RWPE2 (cell line): ENCODE data around the gene CAMKV.

Source experiments
- ATAC-seq: fragments of 200-7000 bp; cut with Tn5 transposase; 3 replicates; pipeline ENCODE4 v1.9.1; 2021; ENCODE audit warnings: low read depth
- DNase-seq: peaks from one replicate; pipeline ENCODE4 v3.0.0-alpha.2; 2020; ENCODE audit warnings: low spot score
- H3K27ac ChIP-seq: fragments of 450-650 bp; 2 replicates; pipeline ENCODE4 v1.5.1; 2017; ENCODE audit warnings: mild to moderate bottlenecking; ENCODE audit not compliant: poor library complexity, severe bottlenecking
- H3K27me3 ChIP-seq: fragments of 250-450 bp; sonication (Bioruptor Pico); 2 replicates; pipeline ENCODE4 v1.5.1; 2021; ENCODE audit warnings: mild to moderate bottlenecking, moderate library complexity; ENCODE audit not compliant: insufficient read depth, poor library complexity, severe bottlenecking
- H3K36me3 ChIP-seq: fragments of 250-450 bp; sonication (Bioruptor Pico); 2 replicates; pipeline ENCODE4 v1.5.1; 2020; ENCODE audit warnings: low read depth, mild to moderate bottlenecking, moderate library complexity
- H3K4me1 ChIP-seq: fragments of 250-450 bp; sonication (Bioruptor Pico); 2 replicates; pipeline ENCODE4 v1.5.1; 2021; ENCODE audit warnings: mild to moderate bottlenecking, moderate library complexity; ENCODE audit not compliant: insufficient read depth, poor library complexity, severe bottlenecking
- H3K4me3 ChIP-seq: fragments of 250-450 bp; sonication (Bioruptor Pico); 2 replicates; pipeline ENCODE4 v1.5.1; 2021; ENCODE audit warnings: mild to moderate bottlenecking, moderate library complexity; ENCODE audit not compliant: severe bottlenecking
- H3K9me3 ChIP-seq: fragments of 250-450 bp; sonication (Bioruptor Pico); 2 replicates; pipeline ENCODE4 v1.5.1; 2021; ENCODE audit warnings: mild to moderate bottlenecking, moderate library complexity; ENCODE audit not compliant: severe bottlenecking
- TF ChIP-seq, protein P1 (sequence below): fragments of 450-650 bp; IDR thresholded peaks from one replicate; pipeline ENCODE4 v1.5.1; 2017; ENCODE audit warnings: mild to moderate bottlenecking, moderate library complexity; ENCODE audit not compliant: poor library complexity, severe bottlenecking

The CAMKV gene

DNA sequence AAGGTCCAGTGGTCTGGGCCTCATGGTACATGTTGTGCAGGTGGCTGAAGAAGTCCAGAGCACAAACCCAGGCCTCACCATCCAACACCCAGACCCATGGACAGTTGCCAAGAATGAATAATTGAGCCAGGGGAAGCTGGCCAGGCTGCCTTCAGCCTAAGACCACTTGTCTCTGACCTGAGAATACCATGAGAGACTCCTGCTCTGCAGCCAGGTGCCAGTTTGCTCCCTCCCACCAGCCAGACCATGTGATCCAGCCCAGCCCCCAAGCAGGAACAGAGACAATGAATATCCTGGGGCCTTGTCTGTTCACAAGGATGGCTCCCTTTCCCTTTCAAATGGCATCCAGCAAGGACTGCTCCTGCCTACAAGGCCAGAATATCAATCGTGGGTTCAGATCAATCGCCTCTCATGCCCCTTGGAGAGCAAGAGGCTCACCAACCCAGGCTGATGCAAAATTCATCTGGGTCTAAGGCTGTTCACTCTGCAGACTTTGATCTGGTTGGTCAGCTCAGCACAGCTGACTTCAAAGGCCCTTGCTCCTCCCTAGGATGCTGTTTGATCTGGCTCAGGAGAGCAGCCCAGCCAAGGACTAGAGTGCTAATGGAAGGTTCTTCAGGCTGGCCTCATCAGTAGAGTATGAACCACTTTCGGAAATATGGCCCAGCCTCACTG, 26.7 kb downstream of the CAMKV start:
- H3K4me1 ChIP-seq, result no peaks in the 10 kb centered on the region
- H3K27me3 ChIP-seq, result no peaks in the 10 kb centered on the region
- no peaks in the 10 kb centered on the region for H3K9me3 ChIP-seq
- ATAC-seq, result no peak
- H3K4me3 ChIP-seq, result no peak overlapping the region
- no peak for DNase-seq
- TF ChIP-seq, protein P1, sequence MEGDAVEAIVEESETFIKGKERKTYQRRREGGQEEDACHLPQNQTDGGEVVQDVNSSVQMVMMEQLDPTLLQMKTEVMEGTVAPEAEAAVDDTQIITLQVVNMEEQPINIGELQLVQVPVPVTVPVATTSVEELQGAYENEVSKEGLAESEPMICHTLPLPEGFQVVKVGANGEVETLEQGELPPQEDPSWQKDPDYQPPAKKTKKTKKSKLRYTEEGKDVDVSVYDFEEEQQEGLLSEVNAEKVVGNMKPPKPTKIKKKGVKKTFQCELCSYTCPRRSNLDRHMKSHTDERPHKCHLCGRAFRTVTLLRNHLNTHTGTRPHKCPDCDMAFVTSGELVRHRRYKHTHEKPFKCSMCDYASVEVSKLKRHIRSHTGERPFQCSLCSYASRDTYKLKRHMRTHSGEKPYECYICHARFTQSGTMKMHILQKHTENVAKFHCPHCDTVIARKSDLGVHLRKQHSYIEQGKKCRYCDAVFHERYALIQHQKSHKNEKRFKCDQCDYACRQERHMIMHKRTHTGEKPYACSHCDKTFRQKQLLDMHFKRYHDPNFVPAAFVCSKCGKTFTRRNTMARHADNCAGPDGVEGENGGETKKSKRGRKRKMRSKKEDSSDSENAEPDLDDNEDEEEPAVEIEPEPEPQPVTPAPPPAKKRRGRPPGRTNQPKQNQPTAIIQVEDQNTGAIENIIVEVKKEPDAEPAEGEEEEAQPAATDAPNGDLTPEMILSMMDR, result no peak
- no peak overlapping the region for H3K27ac ChIP-seq
- H3K36me3 ChIP-seq, result peaks cover 48% of the 10 kb centered on the region

DNA sequence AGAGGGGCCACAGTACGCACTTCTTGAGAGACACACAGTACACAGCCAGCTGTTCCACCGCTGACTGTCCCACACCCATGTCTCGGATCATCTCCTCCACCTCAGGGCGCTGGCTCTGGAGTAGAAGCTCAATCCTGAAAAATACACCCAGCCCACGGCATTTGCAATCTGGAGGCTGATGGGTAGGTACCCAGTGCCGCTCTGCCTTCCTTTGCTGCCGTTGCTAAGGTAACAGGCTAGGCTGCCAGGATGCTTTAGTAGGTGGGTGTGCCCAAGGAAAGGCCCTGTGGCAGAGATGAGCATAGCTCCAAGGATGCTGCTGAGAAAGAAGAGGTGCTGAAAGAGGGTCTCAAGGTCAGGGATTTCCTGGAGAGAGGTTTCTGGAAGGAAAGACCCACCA, 27.9 kb downstream of the CAMKV start:
- Histone ChIP-seq H3K4me3 (no peak overlapping the region), H3K27ac (no peak overlapping the region), H3K9me3 (no peaks in the 10 kb centered on the region), H3K27me3 (no peaks in the 10 kb centered on the region), H3K36me3 (peaks cover 41% of the 10 kb centered on the region), H3K4me1 (no peaks in the 10 kb centered on the region)
- DNase-seq (no peak), ATAC-seq (no peak; the same call in 2 of the 3 replicates)
- TF ChIP-seq, protein P1, result no peak

DNA sequence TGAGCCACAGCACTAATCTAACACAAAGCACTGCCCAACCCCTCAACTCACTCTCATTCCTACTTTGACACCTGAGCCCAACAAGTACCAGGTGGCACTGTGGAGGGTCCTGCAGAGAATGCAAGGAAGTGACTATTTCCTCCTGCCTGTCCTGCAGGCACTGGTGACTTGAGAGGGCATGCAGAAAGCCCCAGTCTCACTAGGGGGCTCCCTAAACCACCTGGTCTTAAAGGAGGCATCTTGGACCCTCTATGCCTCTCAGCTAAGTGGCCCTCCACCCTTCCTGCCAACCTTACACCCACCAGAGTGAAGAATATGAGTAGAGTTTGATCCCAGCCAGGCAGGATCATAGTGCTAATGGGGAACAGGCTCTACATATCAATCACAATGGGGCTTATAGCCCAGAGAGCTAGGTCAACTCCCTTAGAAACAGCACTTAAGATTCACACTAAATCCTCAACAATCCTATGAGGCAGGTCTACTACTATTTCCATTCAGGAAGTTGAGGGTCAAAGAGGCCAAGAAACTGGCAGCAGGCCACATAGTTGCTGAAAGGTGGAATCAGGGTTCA, 28.5 kb downstream of the CAMKV start:
- TF ChIP-seq, protein P1, result peak; percentile 44
- no peaks in the 10 kb centered on the region for H3K4me1 ChIP-seq
- H3K9me3 ChIP-seq, result no peaks in the 10 kb centered on the region
- H3K36me3 ChIP-seq, result peaks cover 35% of the 10 kb centered on the region
- ATAC-seq (0 out of 3 replicates have a peak, but pooled peaks have one; percentile 26), DNase-seq (no peak)
- H3K27me3 ChIP-seq, result no peaks in the 10 kb centered on the region
- H3K27ac ChIP-seq, result no peak overlapping the region
- H3K4me3 ChIP-seq, result no peak overlapping the region

DNA sequence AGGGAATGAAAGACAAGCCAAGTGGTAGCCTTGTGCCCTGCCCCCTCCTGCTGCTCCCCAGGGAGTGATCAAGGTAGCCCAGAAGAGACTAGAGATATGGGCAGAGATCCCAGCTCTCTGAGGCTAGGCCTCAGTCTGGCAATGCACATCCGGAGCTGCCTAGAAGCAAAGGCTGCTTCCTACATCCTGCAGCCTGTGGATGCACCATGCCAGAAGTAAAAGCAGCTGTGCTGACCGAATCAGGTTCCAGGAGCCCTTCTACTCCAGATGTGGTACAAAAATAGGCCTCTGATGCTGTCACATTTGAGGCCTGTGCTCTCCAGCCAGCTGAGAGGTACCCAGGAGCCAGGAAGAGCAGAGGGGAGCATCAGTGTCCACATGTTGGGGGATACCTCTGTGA, 29.3 kb downstream of the CAMKV start:
- TF ChIP-seq, protein P1, result no peak
- no peaks in the 10 kb centered on the region for H3K9me3 ChIP-seq
- no peak for DNase-seq
- no peak overlapping the region for H3K4me3 ChIP-seq
- no peaks in the 10 kb centered on the region for H3K27me3 ChIP-seq
- H3K4me1 ChIP-seq, result no peaks in the 10 kb centered on the region
- H3K27ac ChIP-seq, result no peak overlapping the region
- no peak for ATAC-seq
- peaks cover 34% of the 10 kb centered on the region for H3K36me3 ChIP-seq

DNA sequence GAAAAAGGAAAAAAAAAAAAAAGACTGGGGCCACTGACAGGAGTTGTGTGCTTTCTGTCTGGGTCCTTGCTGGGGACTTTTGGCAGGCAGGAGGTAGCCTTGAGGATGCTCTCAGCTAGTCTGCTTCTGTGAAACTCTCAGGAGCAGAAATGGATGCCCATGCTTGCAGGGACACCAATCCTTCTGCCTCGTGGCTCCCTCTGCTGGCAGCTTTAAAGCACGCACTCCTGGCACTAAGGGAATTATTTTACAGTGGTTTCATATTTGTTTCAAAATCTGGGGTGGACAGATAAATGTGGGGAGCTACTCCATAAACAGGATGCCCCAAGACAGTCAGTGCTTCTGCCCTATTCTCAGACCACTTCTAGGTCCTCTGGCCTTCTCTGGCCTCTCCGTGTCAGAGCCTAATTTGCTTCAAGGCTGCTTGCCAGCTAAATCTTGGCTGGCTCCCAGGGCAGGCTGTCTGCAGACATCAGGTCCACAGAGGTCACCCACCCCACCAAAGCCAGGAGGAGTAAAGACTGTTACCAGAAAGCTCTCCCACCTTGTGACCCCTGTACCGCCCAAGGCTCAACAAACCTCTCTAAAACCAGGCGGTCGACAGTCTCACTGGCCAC, 30.4 kb downstream of the CAMKV start:
- Histone ChIP-seq H3K4me1 (no peaks in the 10 kb centered on the region), H3K9me3 (no peaks in the 10 kb centered on the region), H3K27ac (no peak overlapping the region), H3K36me3 (peaks cover 41% of the 10 kb centered on the region), H3K27me3 (no peaks in the 10 kb centered on the region), H3K4me3 (no peak overlapping the region)
- ATAC-seq (peak; percentile 75), DNase-seq (no peak)
- TF ChIP-seq, protein P1, result peak; percentile 86
